Measurements from ENCODE around the gene KLHDC4.
"Not testable (repeated sequence)": the region's sequence is repeated elsewhere in the genome, so short reads cannot be mapped to it uniquely, and the experiment has no call there.

KLHDC4 gene

GRCh38 chr16:87744750-87745514, 20.9 kb downstream of the KLHDC4 start:
- in situ Hi-C loops (cut with MboI; ENCODE audit: low sequenced_read_pairs): no loop called here

- in situ Hi-C loops (cut with MboI; ENCODE audit: low sequenced_read_pairs): no loop called here
These were observed 22.9 kb downstream of the KLHDC4 start for GRCh38 chr16:87742781-87743490.

- in situ Hi-C loops (cut with MboI; ENCODE audit: low sequenced_read_pairs): no loop called here
These were observed 23.9 kb downstream of the KLHDC4 start for GRCh38 chr16:87741700-87742415.

GRCh38 chr16:87740909-87741424, 24.8 kb downstream of the KLHDC4 start:
- in situ Hi-C loops (cut with MboI; ENCODE audit: low sequenced_read_pairs): no loop called here

- in situ Hi-C loops (cut with MboI; ENCODE audit: low sequenced_read_pairs): no loop called here
These were observed 25.3 kb downstream of the KLHDC4 start for GRCh38 chr16:87740441-87740840.

- in situ Hi-C loops (cut with MboI; ENCODE audit: low sequenced_read_pairs): no loop called here
These were observed 26.0 kb downstream of the KLHDC4 start for GRCh38 chr16:87739801-87740200.

GRCh38 chr16:87736008-87736382, 29.8 kb downstream of the KLHDC4 start:
- in situ Hi-C loops (cut with MboI; ENCODE audit: low sequenced_read_pairs): no loop called here

GRCh38 chr16:87735270-87736007, 30.3 kb downstream of the KLHDC4 start:
- in situ Hi-C loops (cut with MboI; ENCODE audit: low sequenced_read_pairs): no loop called here

GRCh38 chr16:87734644-87735043, 31.1 kb downstream of the KLHDC4 start:
- in situ Hi-C loops (cut with MboI; ENCODE audit: low sequenced_read_pairs): no loop called here

- in situ Hi-C loops (cut with MboI; ENCODE audit: low sequenced_read_pairs): no loop called here
These were observed 32.6 kb downstream of the KLHDC4 start for GRCh38 chr16:87733190-87733589.

- in situ Hi-C loops (cut with MboI; ENCODE audit: low sequenced_read_pairs): no loop called here
These were observed 34.2 kb downstream of the KLHDC4 start for GRCh38 chr16:87731607-87732006.

GRCh38 chr16:87729266-87729954, 36.4 kb downstream of the KLHDC4 start:
- in situ Hi-C loops (cut with MboI; ENCODE audit: low sequenced_read_pairs): no loop called here

GRCh38 chr16:87728026-87728425, 37.8 kb downstream of the KLHDC4 start:
- in situ Hi-C loops (cut with MboI; ENCODE audit: low sequenced_read_pairs): no loop called here

- in situ Hi-C loops (cut with MboI; ENCODE audit: low sequenced_read_pairs): no loop called here
These were observed 38.4 kb downstream of the KLHDC4 start for GRCh38 chr16:87727346-87727745.

- in situ Hi-C loops (cut with MboI; ENCODE audit: low sequenced_read_pairs): not testable (repeated sequence)
These were observed 39.2 kb downstream of the KLHDC4 start for GRCh38 chr16:87726577-87726976.

- in situ Hi-C loops (cut with MboI; ENCODE audit: low sequenced_read_pairs): no loop called here
These were observed 40.1 kb downstream of the KLHDC4 start for GRCh38 chr16:87725596-87726235.

- in situ Hi-C loops (cut with MboI; ENCODE audit: low sequenced_read_pairs): no loop called here
These were observed 41.1 kb downstream of the KLHDC4 start for GRCh38 chr16:87724490-87725291.

GRCh38 chr16:87723226-87723623, 42.6 kb downstream of the KLHDC4 start:
- in situ Hi-C loops (cut with MboI; ENCODE audit: low sequenced_read_pairs): no loop called here

Measured in hTERT RPE-1 (cell line).